DMS 273 treated with DMSO at 0.1 percent for 48 hours (cell line): ENCODE results near the gene EDN1.

Experiments
- DNase-seq: peaks from one replicate; lab custom pipeline; 2025; lab: John Stamatoyannopoulos, UW

EDN1 gene

GRCh38 chr6:12270551-12271230 lies 19.5 kb upstream of the EDN1 start:
- no peak for DNase-seq

GRCh38 chr6:12271594-12271993 lies 18.6 kb upstream of the EDN1 start:
- DNase-seq = no peak

GRCh38 chr6:12271997-12272396 lies 18.2 kb upstream of the EDN1 start:
- DNase-seq = no peak

GRCh38 chr6:12275107-12275506 lies 15.1 kb upstream of the EDN1 start:
- DNase-seq = no peak

GRCh38 chr6:12276930-12277315 lies 13.2 kb upstream of the EDN1 start:
- no peak for DNase-seq

- DNase-seq = no peak
Measured at GRCh38 chr6:12277386-12277785, 12.8 kb upstream of the EDN1 start.

- no peak for DNase-seq
Measured at GRCh38 chr6:12278915-12279314, 11.2 kb upstream of the EDN1 start.

DNA sequence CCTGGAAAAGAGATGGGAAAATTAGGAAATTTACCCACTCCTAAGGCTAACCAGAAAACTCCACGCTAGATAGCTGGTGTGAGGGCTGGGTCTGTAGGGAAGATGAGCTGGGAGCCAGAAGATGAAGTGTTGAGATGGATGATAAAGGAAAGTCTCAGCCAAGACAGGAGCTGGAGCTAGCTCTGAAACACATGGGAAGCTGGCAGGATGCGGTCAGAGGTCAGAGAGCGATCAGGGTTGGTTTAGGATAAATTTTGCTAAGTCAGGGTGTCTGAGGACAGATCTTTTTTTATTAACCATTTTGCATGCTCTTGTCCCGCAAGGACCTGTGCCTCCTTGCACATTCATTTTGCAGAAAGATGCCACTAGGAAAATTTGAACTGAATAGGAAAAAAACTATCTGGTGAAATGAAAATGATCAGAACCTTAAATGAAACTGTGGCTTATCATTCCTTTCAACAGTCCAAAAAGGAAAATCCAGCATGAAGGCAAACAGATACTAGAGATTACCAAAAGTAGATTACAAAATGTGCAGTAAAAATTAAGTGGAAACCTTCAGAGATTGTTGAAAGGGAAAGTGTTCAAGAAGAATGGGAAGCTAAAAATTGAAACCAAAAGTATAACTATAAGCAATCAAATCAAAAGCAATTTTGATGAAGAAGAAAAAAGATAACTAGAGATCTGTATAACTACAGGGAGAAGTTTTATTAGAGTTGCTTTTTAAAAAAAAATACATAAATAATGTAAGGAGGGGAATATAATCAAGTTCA lies 10.7 kb upstream of the EDN1 start:
- no peak for DNase-seq

DNA sequence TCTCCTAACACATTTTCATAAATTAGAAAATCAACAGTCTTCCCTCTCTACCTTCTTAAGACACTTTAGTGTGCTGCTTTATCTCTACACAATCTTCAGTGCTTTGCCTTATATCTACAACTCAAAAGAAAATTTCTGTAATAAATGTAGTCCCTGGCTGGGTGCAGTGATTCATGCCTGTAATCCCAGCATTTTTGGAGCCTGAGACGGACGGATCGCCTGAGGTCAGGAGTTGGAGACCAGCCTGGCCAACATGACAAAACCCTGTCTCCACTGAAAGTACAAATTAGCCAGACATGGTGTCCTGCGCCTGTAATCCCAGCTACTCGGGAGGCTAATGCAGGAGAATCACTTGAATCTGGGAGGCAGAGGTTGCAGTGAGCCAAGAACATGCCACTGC lies 9.7 kb upstream of the EDN1 start:
- DNase-seq = no peak

DNA sequence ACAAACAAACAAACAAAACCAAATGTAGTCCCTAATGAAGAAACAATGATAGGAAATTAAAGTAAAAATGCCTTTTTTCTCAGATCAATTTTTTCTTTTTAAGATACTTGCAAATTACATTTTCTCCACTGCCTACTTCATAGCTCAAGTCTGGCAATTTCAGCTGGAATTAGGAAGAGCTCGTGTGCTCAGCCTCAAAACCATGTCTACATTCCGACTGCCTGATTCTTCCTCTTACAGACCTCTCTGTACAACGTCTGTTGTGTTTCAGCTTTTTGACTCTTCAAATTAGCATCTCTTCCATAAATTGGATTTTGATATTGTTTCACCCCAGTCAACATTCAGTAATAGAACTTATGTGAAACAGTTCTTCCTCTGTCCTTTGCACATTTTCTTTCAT lies 9.3 kb upstream of the EDN1 start:
- DNase-seq = no peak

- DNase-seq = no peak
Measured at GRCh38 chr6:12283904-12284303, 6.3 kb upstream of the EDN1 start.

GRCh38 chr6:12286373-12287110 lies 3.6 kb upstream of the EDN1 start:
- DNase-seq = no peak

GRCh38 chr6:12288211-12288618 lies 1.9 kb upstream of the EDN1 start:
- no peak for DNase-seq

GRCh38 chr6:12288914-12289313 lies 1.2 kb upstream of the EDN1 start:
- DNase-seq = no peak

DNA sequence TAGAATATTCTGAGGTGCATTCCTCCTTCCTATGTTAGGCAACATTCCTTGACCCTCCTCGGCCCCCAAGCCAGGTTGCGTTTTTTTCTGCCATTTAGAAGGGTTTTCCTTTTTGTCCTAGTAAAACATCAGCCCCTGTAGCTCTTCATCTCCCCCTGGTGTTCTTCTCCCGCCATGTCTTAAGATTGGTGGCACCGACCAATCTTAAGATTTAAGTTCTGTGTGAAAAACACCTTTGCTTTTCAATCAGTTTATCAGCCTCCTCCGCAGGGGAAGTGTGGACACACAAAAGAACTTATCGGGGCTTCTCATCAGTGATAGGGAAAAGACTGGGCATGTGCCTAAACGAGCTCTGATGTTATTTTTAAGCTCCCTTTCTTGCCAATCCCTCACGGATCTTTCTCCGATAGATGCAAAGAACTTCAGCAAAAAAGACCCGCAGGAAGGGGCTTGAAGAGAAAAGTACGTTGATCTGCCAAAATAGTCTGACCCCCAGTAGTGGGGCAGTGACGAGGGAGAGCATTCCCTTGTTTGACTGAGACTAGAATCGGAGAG lies 719 bp upstream of the EDN1 start:
- DNase-seq = no peak

DNA sequence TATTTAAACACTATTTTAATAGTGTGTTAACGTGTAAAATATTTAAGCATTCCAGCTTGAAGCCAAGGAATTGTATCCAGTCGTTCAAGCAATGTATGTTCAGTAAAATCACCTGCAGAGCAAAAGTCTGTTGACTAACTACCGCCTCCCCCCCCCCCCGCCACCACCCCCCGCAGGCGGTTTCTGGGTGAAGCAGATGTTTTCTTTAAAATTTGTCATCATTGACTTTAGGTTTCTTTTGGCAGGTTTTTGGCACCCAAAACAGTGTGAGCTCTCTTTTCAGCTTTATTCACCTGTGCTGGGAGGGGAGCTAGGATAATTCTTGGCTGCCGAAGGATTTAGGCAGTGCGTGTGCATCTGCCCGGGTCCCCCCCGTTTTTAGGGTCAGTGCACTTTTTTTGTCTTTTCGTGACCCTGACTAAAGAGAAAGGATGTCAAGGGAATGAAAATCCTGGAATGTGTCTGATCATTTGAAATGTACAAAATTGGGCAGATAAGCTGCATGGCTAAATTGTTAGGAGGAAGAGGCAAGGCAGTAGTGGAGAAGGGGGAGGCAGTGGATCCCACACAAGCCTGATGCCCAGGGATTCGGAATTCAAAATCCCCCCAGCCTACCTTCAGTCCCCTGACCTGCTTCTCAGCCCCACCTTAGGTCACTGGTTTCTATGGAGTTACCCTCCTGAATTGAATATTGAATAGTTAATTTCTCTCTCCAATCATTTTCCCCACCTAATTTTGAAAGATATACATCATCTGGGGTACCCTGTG lies 1.1 kb downstream of the EDN1 start:
- no peak for DNase-seq

DNA sequence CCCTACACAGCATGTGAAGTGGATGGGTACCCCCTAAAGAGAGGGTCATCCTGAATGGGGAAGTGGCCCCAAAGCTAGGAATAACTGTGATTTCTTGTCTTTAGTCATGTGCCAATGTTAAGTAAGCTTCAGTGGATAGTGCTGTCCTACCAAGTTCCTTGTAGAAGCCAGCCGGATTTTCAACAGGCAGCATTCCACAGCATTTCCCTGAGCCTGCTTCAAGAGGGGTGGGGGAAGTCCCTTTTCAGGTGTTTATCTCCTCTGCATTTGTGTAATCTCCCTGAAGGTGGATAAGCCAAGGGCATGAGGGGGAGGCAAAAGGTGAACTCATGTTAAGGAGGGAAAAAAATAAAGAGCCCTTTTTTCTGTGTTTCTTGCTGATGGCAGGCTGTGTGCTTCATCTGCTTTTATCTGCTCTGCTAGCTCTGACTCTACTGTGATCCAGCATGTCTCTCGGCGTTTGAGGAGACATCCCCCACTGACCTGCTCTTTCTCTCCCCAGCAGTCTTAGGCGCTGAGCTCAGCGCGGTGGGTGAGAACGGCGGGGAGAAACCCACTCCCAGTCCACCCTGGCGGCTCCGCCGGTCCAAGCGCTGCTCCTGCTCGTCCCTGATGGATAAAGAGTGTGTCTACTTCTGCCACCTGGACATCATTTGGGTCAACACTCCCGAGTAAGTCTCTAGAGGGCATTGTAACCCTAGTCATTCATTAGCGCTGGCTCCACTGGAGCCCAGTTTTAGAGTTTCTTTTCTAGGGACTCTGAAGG lies 1.9 kb downstream of the EDN1 start:
- DNase-seq = no peak

GRCh38 chr6:12293235-12293930 lies 3.2 kb downstream of the EDN1 start:
- DNase-seq = no peak

- DNase-seq = no peak
Measured at GRCh38 chr6:12293931-12294807, 4.0 kb downstream of the EDN1 start.
